HG02970 (cell line): ENCODE data around the gene TMBIM6.
"Not testable (repeated sequence)": the region's sequence is repeated elsewhere in the genome, so short reads cannot be mapped to it uniquely, and the experiment has no call there.

Experiments used
- ATAC-seq: cut with Tn5 transposase; IDR thresholded peaks from one replicate; pipeline ENCODE4 v1.9.1; 2021; ENCODE audit warnings: mild to moderate bottlenecking, moderate library complexity, moderate number of reproducible peaks; ENCODE audit not compliant: unreplicated experiment, low FRiP score

TMBIM6 gene

GRCh38 chr12:49767333-49767732, 26.0 kb downstream of the TMBIM6 start:
- no peak for ATAC-seq

GRCh38 chr12:49773102-49773501, 31.7 kb downstream of the TMBIM6 start:
- not testable (repeated sequence) for ATAC-seq

GRCh38 chr12:49776413-49776812, 35.1 kb downstream of the TMBIM6 start:
- ATAC-seq = no peak

GRCh38 chr12:49776858-49777257, 35.5 kb downstream of the TMBIM6 start:
- ATAC-seq = no peak

GRCh38 chr12:49777341-49777740, 36.0 kb downstream of the TMBIM6 start:
- ATAC-seq = no peak

- ATAC-seq = no peak
Measured at GRCh38 chr12:49777800-49778748, 36.7 kb downstream of the TMBIM6 start.

GRCh38 chr12:49779581-49779980, 38.2 kb downstream of the TMBIM6 start:
- ATAC-seq = no peak

GRCh38 chr12:49780914-49781313, 39.6 kb downstream of the TMBIM6 start:
- ATAC-seq = not testable (repeated sequence)

GRCh38 chr12:49783917-49784676, 42.7 kb downstream of the TMBIM6 start:
- no peak for ATAC-seq

GRCh38 chr12:49784756-49785409, 43.5 kb downstream of the TMBIM6 start:
- ATAC-seq = no peak

- ATAC-seq = no peak
Measured at GRCh38 chr12:49787672-49788071, 46.3 kb downstream of the TMBIM6 start.

GRCh38 chr12:49789992-49790391, 48.6 kb downstream of the TMBIM6 start:
- ATAC-seq = no peak

- ATAC-seq = no peak
Measured at GRCh38 chr12:49790741-49791555, 49.6 kb downstream of the TMBIM6 start.

- ATAC-seq = no peak
Measured at GRCh38 chr12:49791700-49792099, 50.3 kb downstream of the TMBIM6 start.

- ATAC-seq = no peak
Measured at GRCh38 chr12:49792181-49792970, 51.0 kb downstream of the TMBIM6 start.

- no peak for ATAC-seq
Measured at GRCh38 chr12:49792976-49793580, 51.7 kb downstream of the TMBIM6 start.

- ATAC-seq = no peak
Measured at GRCh38 chr12:49793620-49794019, 52.3 kb downstream of the TMBIM6 start.

GRCh38 chr12:49794021-49794420, 52.7 kb downstream of the TMBIM6 start:
- ATAC-seq = no peak
